ENCODE results near the gene P2RY14.

Gene P2RY14

DNA sequence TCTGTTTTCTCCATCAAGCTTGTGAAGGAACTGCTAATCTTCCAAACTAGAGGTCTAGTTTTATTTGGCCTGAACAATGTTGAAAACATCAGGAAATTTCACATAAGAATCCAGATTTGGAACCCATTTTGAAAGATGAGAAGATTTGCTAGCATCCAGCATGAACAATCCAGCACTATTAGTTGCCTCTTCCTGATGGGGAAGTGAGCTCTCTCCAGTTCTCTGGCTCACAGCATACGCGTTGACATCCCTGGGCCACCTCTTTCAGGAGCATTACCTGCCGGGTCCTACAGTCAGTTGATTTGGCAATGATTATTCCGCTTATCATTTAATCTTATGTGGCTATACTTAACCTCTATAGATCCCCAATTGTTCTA, 27.4 kb upstream of the P2RY14 start:
- in situ Hi-C loops (cut with HindIII; ENCODE audit: low sequenced_read_pairs), result no loop called here
- H3K4me3 ChIP-seq (ENCODE audit: low read depth, low read length), result no peak overlapping the region
- DNase-seq (ENCODE audit: low read depth), result peak; percentile 34
- TF ChIP-seq, protein P1, sequence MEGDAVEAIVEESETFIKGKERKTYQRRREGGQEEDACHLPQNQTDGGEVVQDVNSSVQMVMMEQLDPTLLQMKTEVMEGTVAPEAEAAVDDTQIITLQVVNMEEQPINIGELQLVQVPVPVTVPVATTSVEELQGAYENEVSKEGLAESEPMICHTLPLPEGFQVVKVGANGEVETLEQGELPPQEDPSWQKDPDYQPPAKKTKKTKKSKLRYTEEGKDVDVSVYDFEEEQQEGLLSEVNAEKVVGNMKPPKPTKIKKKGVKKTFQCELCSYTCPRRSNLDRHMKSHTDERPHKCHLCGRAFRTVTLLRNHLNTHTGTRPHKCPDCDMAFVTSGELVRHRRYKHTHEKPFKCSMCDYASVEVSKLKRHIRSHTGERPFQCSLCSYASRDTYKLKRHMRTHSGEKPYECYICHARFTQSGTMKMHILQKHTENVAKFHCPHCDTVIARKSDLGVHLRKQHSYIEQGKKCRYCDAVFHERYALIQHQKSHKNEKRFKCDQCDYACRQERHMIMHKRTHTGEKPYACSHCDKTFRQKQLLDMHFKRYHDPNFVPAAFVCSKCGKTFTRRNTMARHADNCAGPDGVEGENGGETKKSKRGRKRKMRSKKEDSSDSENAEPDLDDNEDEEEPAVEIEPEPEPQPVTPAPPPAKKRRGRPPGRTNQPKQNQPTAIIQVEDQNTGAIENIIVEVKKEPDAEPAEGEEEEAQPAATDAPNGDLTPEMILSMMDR (IDR thresholded peaks at IDR 0.05; ENCODE audit: low read depth, low read length, missing control alignments), result no peak

DNA sequence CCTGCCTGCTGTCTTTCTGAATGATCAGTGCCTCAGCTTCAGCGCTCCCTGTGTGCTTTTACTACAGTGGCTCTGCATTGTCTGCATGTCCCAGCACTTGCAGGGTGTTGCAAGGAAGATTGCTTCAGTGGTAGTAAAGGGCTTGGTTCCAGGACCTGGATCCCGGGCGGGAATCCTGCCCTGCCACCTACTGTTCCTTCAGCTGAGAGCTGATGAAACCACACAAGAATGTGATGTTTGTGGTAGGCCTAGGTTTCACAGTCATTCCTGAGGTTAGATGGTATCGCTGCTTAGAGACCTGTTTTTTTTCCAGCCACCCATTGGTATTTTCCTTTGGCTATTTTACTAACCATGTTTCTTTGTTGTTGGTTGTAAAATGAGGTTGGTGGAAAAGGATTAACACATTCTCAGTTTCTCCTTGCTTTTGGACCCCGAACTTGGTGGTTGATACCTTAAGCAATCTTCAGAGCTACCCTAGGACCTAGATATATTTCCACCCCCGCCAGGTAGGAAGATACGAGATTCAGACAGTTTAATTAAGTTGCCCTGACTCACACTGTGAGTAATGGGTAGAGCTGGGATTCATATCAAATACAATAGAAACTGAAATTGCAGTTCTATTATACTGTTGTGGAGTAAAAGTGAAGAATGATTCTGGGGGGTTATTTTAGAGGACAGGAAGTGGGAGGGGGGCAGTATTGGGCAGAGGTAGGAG, 26.9 kb upstream of the P2RY14 start:
- in situ Hi-C loops (cut with HindIII; ENCODE audit: low sequenced_read_pairs), result no loop called here
- TF ChIP-seq, protein P1 (IDR thresholded peaks at IDR 0.05; ENCODE audit: low read depth, low read length, missing control alignments), result no peak
- peak; percentile 99 for DNase-seq (ENCODE audit: low read depth)
- peak overlapping the region; percentile 7 for H3K4me3 ChIP-seq (ENCODE audit: low read depth, low read length)

DNA sequence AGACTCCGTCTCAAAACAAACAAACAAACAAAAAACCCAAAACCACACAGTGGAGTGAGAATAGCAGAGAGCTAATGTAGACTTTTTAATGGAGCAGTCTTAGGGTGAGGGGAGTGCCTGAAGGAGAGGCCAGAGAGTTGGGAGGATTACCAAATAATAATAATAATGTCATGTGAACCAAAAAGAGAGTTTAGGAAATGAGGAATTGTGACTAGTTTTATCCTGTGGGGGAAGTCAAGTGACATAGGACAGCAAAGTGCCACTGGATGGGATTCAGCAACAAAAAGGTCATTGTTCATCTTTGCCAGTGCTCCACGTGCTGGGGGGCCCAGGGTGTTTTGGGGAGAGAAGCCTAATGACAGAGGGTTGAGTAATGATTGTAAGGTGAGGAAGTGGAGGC, 25.4 kb upstream of the P2RY14 start:
- in situ Hi-C loops (cut with HindIII; ENCODE audit: low sequenced_read_pairs), result no loop called here
- DNase-seq (ENCODE audit: low read depth), result no peak
- no peak overlapping the region for H3K4me3 ChIP-seq (ENCODE audit: low read depth, low read length)
- TF ChIP-seq, protein P1 (IDR thresholded peaks at IDR 0.05; ENCODE audit: low read depth, low read length, missing control alignments), result no peak

DNA sequence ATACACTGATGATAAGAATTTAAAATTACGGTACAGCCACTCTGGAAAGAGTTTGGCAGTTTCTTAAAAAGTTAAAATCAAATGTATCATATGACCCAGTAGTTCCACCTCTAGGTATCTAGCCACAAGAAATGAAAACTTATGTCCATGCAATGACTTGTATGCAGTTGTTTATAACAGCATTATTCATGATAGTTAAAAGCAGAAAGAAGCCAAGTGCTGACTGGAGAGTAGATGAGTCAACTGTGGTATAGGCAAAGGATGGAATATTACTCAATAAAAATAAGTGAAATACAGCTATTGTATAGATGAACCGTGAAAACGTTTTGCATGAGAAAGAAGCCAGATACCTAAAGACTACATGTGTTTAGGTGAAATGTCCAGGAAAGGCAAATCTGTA, 23.4 kb upstream of the P2RY14 start:
- in situ Hi-C loops (cut with HindIII; ENCODE audit: low sequenced_read_pairs), result no loop called here
- TF ChIP-seq, protein P1 (IDR thresholded peaks at IDR 0.05; ENCODE audit: low read depth, low read length, missing control alignments), result no peak
- no peak overlapping the region for H3K4me3 ChIP-seq (ENCODE audit: low read depth, low read length)
- DNase-seq (ENCODE audit: low read depth), result peak; percentile 62

DNA sequence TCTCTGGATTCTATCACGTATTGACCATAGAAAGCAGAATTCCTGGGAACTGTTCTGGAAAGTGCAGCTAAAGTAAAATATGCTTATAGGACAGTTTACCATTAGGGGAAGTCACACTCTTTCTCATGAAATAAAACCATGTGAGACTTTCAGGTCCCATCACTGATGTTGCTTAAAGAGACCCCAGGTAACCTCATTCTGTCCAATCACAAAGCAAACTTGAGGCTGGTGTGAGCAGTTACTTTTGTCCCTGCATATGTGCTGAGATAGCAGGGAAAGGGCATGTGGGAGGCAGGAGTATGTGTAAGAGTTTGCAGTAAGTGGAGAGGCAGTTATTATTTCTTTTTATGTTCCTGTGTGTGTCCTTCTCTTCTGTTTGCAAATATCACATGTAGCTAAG, 22.2 kb upstream of the P2RY14 start:
- no peak overlapping the region for H3K4me3 ChIP-seq (ENCODE audit: low read depth, low read length)
- DNase-seq (ENCODE audit: low read depth), result no peak
- TF ChIP-seq, protein P1 (IDR thresholded peaks at IDR 0.05; ENCODE audit: low read depth, low read length, missing control alignments), result no peak
- in situ Hi-C loops (cut with HindIII; ENCODE audit: low sequenced_read_pairs), result no loop called here

DNA sequence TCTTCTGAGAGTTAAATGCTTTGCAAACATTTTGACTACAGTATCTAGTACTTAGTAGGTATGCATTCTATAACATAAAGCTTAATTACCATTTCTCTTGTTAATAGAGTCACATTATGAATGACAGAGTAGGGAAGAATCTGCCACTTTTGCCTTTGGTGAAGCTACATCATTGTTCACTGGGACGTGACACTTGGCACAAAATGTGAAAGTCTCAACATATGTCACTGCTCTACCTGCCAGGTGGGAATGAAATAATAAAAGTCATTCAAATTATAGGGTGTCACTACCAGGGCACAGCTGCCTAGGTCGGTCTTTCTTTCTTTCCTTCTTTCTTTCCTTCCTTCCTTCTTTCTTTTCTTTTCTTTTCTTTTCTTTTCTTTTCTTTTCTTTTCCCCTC, 20.7 kb upstream of the P2RY14 start:
- DNase-seq (ENCODE audit: low read depth), result no peak
- TF ChIP-seq, protein P1 (IDR thresholded peaks at IDR 0.05; ENCODE audit: low read depth, low read length, missing control alignments), result no peak
- H3K4me3 ChIP-seq (ENCODE audit: low read depth, low read length), result no peak overlapping the region
- in situ Hi-C loops (cut with HindIII; ENCODE audit: low sequenced_read_pairs), result no loop called here
